CD4-positive, alpha-beta T cell treated with Interferon alpha-2 for 1 hour (primary cell): ENCODE data around the gene PHLDA1.
A peak's percentile ranks its signal among the peaks of the same experiment; 100 is the strongest.
"Not testable (repeated sequence)": the region's sequence is repeated elsewhere in the genome, so short reads cannot be mapped to it uniquely, and the experiment has no call there.

Source experiments
- DNase-seq, 2 donors: peaks; one replicate each; pipeline ENCODE4 v3.0.0-alpha.2; 2020 to 2022

PHLDA1 gene

DNA sequence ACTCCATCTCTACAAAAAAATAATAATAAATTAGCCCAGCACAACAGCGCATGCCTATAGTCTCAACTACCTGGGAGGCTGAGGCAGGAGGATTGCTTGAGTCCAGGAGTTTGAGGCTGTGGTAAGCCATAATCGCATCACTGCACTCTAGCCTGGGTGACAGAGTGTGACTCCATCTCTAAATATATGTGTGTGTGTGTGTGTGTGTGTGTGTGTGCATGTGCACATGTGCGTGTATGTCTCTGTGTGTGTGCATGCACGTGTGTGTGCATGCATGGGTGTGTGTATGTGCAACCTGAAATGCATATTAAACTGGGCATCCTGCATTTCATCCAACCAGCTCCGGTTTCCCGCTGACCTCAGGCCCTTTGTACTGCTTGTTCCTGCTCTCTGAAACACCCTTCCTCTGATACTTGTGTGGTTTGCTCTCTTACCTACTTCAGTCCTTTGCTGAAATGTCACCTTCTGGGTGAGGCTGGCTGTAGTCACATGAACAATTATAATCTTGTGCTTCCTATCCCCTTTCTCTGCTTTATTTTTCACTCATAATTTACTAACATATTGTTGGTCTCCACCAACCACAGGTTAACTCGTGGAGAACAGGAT, 46.9 kb downstream of the PHLDA1 start:
- DNase-seq: no peak

GRCh38 chr12:75983851-75984250, 47.7 kb downstream of the PHLDA1 start:
- not testable (repeated sequence) for DNase-seq

DNA sequence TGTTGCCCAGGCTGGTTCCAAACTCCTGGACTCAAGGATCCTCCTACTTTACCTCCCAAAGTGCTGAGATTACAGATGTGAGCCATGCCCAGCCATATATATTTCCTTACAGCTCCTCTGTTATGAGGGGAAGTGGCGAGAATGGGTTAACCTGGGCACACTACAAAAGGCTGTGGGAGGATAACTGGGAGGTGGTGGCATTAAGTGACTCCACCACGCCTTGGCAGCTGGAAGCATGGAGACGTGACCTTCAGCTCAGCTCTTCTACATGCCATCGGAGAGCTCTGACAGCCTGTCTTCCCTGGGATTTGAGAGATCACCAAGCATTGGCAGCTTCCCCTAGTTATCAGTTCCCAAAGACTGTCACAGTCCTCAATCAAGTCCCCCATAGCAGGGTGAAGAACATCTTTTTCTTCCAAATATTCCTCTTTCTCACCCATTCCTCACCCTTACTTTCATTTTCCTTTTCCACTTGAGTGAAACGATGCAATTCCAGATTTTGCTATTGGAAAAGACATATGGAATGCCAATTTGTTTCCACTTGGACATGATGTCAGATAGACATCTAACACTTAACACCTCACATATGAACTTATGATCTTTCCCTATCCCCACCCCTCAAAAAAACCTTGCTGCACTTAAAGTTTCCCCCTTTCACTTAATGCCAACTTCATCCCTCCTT, 48.5 kb downstream of the PHLDA1 start:
- DNase-seq: no peak

DNA sequence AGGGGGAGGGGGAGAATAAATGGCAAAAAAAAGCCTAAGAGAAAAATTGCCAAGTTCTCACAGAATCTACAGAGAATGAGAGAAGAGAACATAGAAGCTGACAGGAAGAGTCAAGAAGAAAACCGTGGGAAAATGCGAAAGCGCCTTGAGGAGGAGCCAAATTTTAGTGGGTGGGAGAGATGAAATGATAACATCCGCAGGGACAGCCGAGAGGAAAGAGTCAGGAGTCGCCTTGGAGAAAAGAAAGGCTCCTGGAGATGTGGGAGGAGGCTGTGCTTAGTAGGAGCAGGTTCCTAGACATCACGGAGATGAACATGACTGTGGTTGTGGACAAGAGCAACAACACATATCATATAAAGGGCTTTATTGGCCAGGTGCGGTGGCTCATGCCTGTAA, 49.4 kb downstream of the PHLDA1 start:
- DNase-seq: no peak

DNA sequence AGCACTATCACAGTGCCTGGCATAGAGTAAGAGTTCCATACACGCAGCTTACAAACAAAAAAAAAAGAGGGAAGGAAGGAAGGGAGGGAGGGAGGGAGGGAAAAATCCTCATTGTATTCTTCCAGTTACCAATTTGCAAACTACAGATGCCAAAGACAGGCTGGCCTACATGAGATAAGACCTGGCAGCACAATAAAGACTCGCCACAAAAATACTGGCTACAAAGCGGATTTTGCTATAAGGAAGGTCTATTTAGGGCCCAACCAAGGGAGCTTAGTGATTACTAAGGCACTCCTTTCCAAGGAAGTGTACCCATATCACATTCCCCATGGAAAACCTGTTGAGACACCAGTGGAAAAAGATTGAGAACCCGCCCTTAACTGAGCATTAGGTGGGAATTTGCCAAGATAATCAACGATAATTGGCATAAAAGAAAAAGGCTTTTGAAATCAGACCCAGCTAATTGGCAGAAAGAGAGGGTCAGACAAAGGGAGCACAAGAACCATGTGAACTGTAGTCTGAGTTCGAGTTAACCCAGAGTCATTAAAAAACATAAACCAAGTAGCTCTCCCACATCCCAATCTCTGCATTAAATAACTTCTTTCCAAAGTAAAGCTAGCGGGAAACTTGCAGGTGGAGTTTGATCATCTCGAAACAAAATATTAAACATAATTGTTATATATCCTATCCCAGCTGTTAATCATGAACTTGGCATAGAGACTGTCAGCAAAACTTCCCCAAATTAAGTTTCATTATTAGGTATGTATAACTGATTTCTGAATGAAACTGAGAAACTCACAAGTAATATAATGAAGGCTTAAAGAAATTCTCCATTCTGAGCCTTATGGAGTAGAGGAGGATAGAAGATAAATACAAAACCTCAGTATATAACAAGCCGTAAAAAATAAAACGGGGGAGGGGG, 50.1 kb downstream of the PHLDA1 start:
- no peak for DNase-seq

DNA sequence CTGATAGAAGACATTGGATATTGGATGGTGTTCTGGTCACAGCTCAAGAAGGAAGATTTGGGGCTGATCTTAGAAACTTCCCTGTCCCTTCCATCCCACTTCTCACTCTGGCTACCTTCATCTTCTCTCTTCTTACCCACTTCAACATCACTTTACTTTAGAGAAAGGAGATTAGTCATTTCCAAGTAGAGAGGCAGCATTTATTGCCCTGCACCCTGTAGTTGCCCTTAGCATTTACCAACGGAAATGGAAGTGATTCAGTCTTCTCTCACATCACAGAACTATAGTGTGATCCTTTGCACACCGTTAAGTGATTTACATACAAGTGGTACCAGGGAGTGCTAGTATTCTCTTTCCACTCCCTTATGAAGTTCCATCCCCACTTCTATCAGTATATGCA, 52.4 kb downstream of the PHLDA1 start:
- peak in 1 of 2 donors; percentile 53 for DNase-seq

- DNase-seq: no peak
Measured at GRCh38 chr12:75978677-75979076, 52.9 kb downstream of the PHLDA1 start.

- DNase-seq: peak; percentile 79 to 85
Measured at GRCh38 chr12:75977952-75978671, 53.5 kb downstream of the PHLDA1 start.

DNA sequence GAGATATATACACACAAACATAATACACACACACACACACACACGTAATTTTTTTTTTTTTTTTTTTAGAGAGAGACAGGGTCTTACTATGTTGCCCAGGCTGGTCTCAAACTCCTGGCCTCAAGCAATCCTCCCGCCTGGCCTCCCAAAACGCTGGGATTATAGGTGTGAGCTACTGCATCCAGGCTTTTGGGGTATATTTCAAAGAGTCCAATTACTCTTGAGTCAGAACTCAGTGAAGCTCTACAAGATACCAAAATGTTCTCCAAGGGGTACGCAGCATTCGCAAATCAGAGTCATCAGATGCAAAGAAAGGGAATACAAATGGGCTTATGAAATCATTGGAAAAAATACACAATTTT, 54.0 kb downstream of the PHLDA1 start:
- DNase-seq: no peak

GRCh38 chr12:75976913-75977312, 54.7 kb downstream of the PHLDA1 start:
- DNase-seq: no peak

GRCh38 chr12:75976113-75976512, 55.5 kb downstream of the PHLDA1 start:
- DNase-seq: no peak

- DNase-seq: no peak
Measured at GRCh38 chr12:75975702-75976101, 55.9 kb downstream of the PHLDA1 start.
